ENCODE measurements around the gene ANP32D.
"Not testable (repeated sequence)": the region's sequence is repeated elsewhere in the genome, so short reads cannot be mapped to it uniquely, and the experiment has no call there.

The ANP32D gene

GRCh38 chr12:48472259-48472658 is at the start of gene ANP32D:
Gene ANP32D (plus strand): TSS chr12:48472559. CDS start chr12:48472665, 106 bp downstream.
- no peak for DNase-seq (ENCODE audit: low read depth in 2 of 2, low spot score in 1 of 2)

- no peak for DNase-seq (ENCODE audit: low read depth in 2 of 2, low spot score in 1 of 2)
Observed at GRCh38 chr12:48423171-48423570, 49.2 kb upstream of the ANP32D start.

GRCh38 chr12:48424644-48425043 is 47.7 kb upstream of the ANP32D start:
- DNase-seq (ENCODE audit: low read depth in 2 of 2, low spot score in 1 of 2): no peak

- not testable (repeated sequence) for DNase-seq (ENCODE audit: low read depth in 2 of 2, low spot score in 1 of 2)
Observed at GRCh38 chr12:48434016-48434415, 38.3 kb upstream of the ANP32D start.

- DNase-seq (ENCODE audit: low read depth in 2 of 2, low spot score in 1 of 2): no peak
Observed at GRCh38 chr12:48441069-48441468, 31.3 kb upstream of the ANP32D start.

- DNase-seq (ENCODE audit: low read depth in 2 of 2, low spot score in 1 of 2): no peak
Observed at GRCh38 chr12:48442179-48442847, 30.0 kb upstream of the ANP32D start.

GRCh38 chr12:48445538-48445937 is 26.8 kb upstream of the ANP32D start:
- DNase-seq (ENCODE audit: low read depth in 2 of 2, low spot score in 1 of 2): no peak

GRCh38 chr12:48446161-48446776 is 26.1 kb upstream of the ANP32D start:
- DNase-seq (ENCODE audit: low read depth in 2 of 2, low spot score in 1 of 2): no peak

- DNase-seq (ENCODE audit: low read depth in 2 of 2, low spot score in 1 of 2): no peak
Observed at GRCh38 chr12:48447755-48448154, 24.6 kb upstream of the ANP32D start.

- DNase-seq (ENCODE audit: low read depth in 2 of 2, low spot score in 1 of 2): no peak
Observed at GRCh38 chr12:48451372-48451771, 21.0 kb upstream of the ANP32D start.

- DNase-seq (ENCODE audit: low read depth in 2 of 2, low spot score in 1 of 2): not testable (repeated sequence)
Observed at GRCh38 chr12:48452961-48453360, 19.4 kb upstream of the ANP32D start.

- DNase-seq (ENCODE audit: low read depth in 2 of 2, low spot score in 1 of 2): no peak
Observed at GRCh38 chr12:48454667-48455066, 17.7 kb upstream of the ANP32D start.

- DNase-seq (ENCODE audit: low read depth in 2 of 2, low spot score in 1 of 2): no peak
Observed at GRCh38 chr12:48455116-48455515, 17.2 kb upstream of the ANP32D start.

GRCh38 chr12:48459259-48459658 is 13.1 kb upstream of the ANP32D start:
- no peak for DNase-seq (ENCODE audit: low read depth in 2 of 2, low spot score in 1 of 2)

- not testable (repeated sequence) for DNase-seq (ENCODE audit: low read depth in 2 of 2, low spot score in 1 of 2)
Observed at GRCh38 chr12:48469027-48469426, 3.3 kb upstream of the ANP32D start.

GRCh38 chr12:48473061-48473460 is 702 bp downstream of the ANP32D start:
- no peak for DNase-seq (ENCODE audit: low read depth in 2 of 2, low spot score in 1 of 2)

GRCh38 chr12:48474497-48474896 is 2.1 kb downstream of the ANP32D start:
- not testable (repeated sequence) for DNase-seq (ENCODE audit: low read depth in 2 of 2, low spot score in 1 of 2)

GRCh38 chr12:48482198-48482597 is 9.8 kb downstream of the ANP32D start, which contains the start of gene C12orf54:
Gene C12orf54 (plus strand): TSS chr12:48482498. CDS start chr12:48483297, 799 bp downstream.
- DNase-seq (ENCODE audit: low read depth in 2 of 2, low spot score in 1 of 2): no peak

- no peak for DNase-seq (ENCODE audit: low read depth in 2 of 2, low spot score in 1 of 2)
Observed at GRCh38 chr12:48482930-48483329, 10.6 kb downstream of the ANP32D start.

- DNase-seq (ENCODE audit: low read depth in 2 of 2, low spot score in 1 of 2): no peak
Observed at GRCh38 chr12:48486261-48486660, 13.9 kb downstream of the ANP32D start.

GRCh38 chr12:48486679-48487078 is 14.3 kb downstream of the ANP32D start:
- no peak for DNase-seq (ENCODE audit: low read depth in 2 of 2, low spot score in 1 of 2)

GRCh38 chr12:48489012-48489411 is 16.7 kb downstream of the ANP32D start:
- no peak for DNase-seq (ENCODE audit: low read depth in 2 of 2, low spot score in 1 of 2)

GRCh38 chr12:48489456-48489855 is 17.1 kb downstream of the ANP32D start:
- DNase-seq (ENCODE audit: low read depth in 2 of 2, low spot score in 1 of 2): not testable (repeated sequence)

Data from stimulated activated CD8-positive, alpha-beta memory T cell treated with anti-CD3 and anti-CD28 coated beads, Interleukin-4, amount 100 ng/mL, for 1 hour (primary cell).